Ovary (tissue), 9 donors: ENCODE results near the gene PDK4. TPM values are rescaled to one million over a fixed set of nuclear protein-coding genes. Genes with fewer than 3 reads are reported as not detected.

ENCODE experiments used
- DNase-seq, 5 donors: peaks; one replicate each; pipeline ENCODE4 v3.0.0-alpha.2; 2019 to 2020
- H3K27ac ChIP-seq, 2 donors: fragments of 200-600 bp; one replicate each; pipeline versions ENCODE4 v1.5.1 to v1.8.0; 2019 to 2022
- H3K27me3 ChIP-seq: fragments of 200-600 bp; one replicate; pipeline ENCODE4 v1.8.0; 2022
- H3K36me3 ChIP-seq: fragments of 200-600 bp; sonication (generic); one replicate; pipeline ENCODE4 v1.5.1; 2019
- H3K4me1 ChIP-seq: one replicate; pipeline ENCODE4 v1.8.1; 2013; ENCODE audit warnings: mild to moderate bottlenecking, moderate library complexity; ENCODE audit not compliant: insufficient read depth
- H3K4me3 ChIP-seq: fragments of 200-600 bp; sonication (generic); one replicate; pipeline ENCODE4 v1.5.1; 2017
- H3K9me3 ChIP-seq, 2 donors: fragments of 200-600 bp in 1 of 2; sonication (generic) in 1 of 2; one replicate each; pipeline versions ENCODE4 v1.5.1 to v1.8.1; 2013 to 2019; ENCODE audit warnings: mild to moderate bottlenecking in 1 of 2, moderate library complexity in 1 of 2
- CTCF ChIP-seq, 3 donors: fragments of 450-650 bp in 2 of 3; fragments of 200-600 bp in 1 of 3; IDR thresholded peaks; one replicate each; pipeline versions ENCODE4 v1.5.1 to v1.8.0; 2016 to 2022; ENCODE audit warnings: antibody characterized with exemption in 3 of 3, mild to moderate bottlenecking in 1 of 3
- EP300 ChIP-seq: sonication (generic); formaldehyde crosslinking; IDR thresholded peaks from one replicate; pipeline ENCODE4 v1.6.1; 2017; ENCODE audit warnings: antibody characterized with exemption
- POLR2A ChIP-seq: fragments of 450-650 bp; IDR thresholded peaks from one replicate; pipeline ENCODE4 v1.6.1; 2017; ENCODE audit warnings: antibody characterized with exemption, mild to moderate bottlenecking, moderate library complexity
- WGBS, 3 donors: extraction: QIAGEN DNeasy Blood & Tissue Kit in 1 of 3; methylation state at CpG; one replicate each; pipeline versions ENCODE4 v1.1.5 to v1.1.7; 2013 to 2017; 5-methylcytosine and 5-hydroxymethylcytosine counted together
- intact Hi-C, 4 donors: fragments of 100-400 bp; cut with DNase I; formaldehyde crosslinking; loops; one replicate each; pipeline versions ENCODE4 v1.11.0 to v1.15.1; 2022 to 2023
- polyA plus RNA-seq, 2 donors: library from polyadenylated mRNA; stranded (reverse); fragments of 200-250 nt in 1 of 2; fragments of 350-450 nt in 1 of 2; fragmentation: Illumina TruSeq in 1 of 2; extraction: RNeasy Lipid Tissue Mini Kit (QIAGEN cat#74804) in 1 of 2; gene quantifications; one replicate each; pipeline ENCODE4 v1.2.3, GENCODE V29; 2013 to 2014
- total RNA-seq, 7 donors: library from RNA; depleted of rRNA in 2 of 7; stranded (reverse); fragments of >200 nt in 2 of 7; fragmentation: NEBNext Ultra II Directional in 3 of 7; extraction: Animal tissue kit (Norgen Biotek cat#: 25700) in 3 of 7; gene quantifications; one replicate each; pipeline versions ENCODE4 v1.1.0 to v1.2.4, GENCODE V29; 2016 to 2023
- donor health status: DM: no; HTN: no; CAD: no; lungs with moderate emphysema.
- donor health status: DM: no; HTN: no; CAD: no.
- donor health status: Bipolar disorder and iron deficiency.
- donor health status: DM: yes; HTN: yes; CAD: no.
- donor health status: DM: no; HTN: no; CAD: no.
- donor health status: DM: yes; HTN: yes; CAD: no.

The PDK4 gene
- total and polyA plus RNA-seq, 9 donors: 45.9 to 718 (median 185) TPM

GRCh38 chr7:95535662-95536061 lies 60.7 kb downstream of the PDK4 start:
- WGBS, 3 donors: 7 to 18% (median 17%) methylated on average over 1 of the region's 1 CpG
- Histone ChIP-seq H3K4me1 (no peaks in the 10 kb centered on the region), H3K27ac (no peak overlapping the region), H3K27me3 (no peaks in the 10 kb centered on the region), H3K9me3 (no peaks in the 10 kb centered on the region), H3K36me3 (no peaks in the 10 kb centered on the region), H3K4me3 (no peak overlapping the region)
- intact Hi-C loops: no loop called here
- DNase-seq: no peak
- TF ChIP-seq EP300: no peak

GRCh38 chr7:95534796-95535195 lies 61.5 kb downstream of the PDK4 start:
- Histone ChIP-seq H3K27me3 (no peaks in the 10 kb centered on the region), H3K36me3 (no peaks in the 10 kb centered on the region), H3K4me1 (no peaks in the 10 kb centered on the region), H3K9me3 (no peaks in the 10 kb centered on the region), H3K4me3 (no peak overlapping the region), H3K27ac (no peak overlapping the region)
- WGBS, 3 donors: 68 to 78% (median 76%) methylated on average over 2 of the region's 2 CpGs
- TF ChIP-seq POLR2A (no peak), CTCF (IDR thresholded peaks at IDR 0.05) (no peak), EP300 (no peak)
- no peak for DNase-seq
- intact Hi-C loops: no loop called here

Other genes with a start within 250 kb of the PDK4 start
- gene PON3, start 200.1 kb downstream of the PDK4 start, total RNA-seq: 10 to 100 TPM in 6 of 7 donors, 1 to 10 TPM in 1; 6.2 to 26.0 (median 15.7) TPM
- gene PON3, start 200.1 kb downstream of the PDK4 start, polyA plus RNA-seq: 10 to 100 TPM; 14.1 to 18.6 TPM
- 100 to 1,000 TPM in 1 of 7 donors, 10 to 100 TPM in 6; 30.2 to 108 (median 48.1) TPM for gene PON2, start 161.5 kb downstream of the PDK4 start, total RNA-seq
- 10 to 100 TPM; 29.3 to 87.7 TPM for gene PON2, start 161.5 kb downstream of the PDK4 start, polyA plus RNA-seq
- 1 to 10 TPM in 2 of 7 donors, under 1 TPM in 5; 0.11 to 2.0 (median 0.25) TPM for gene ASB4, start 110.6 kb downstream of the PDK4 start, total RNA-seq
- gene ASB4, start 110.6 kb downstream of the PDK4 start, polyA plus RNA-seq: under 1 TPM; 0.15 to 0.23 TPM
- gene DYNC1I1, start 176.0 kb upstream of the PDK4 start, total RNA-seq: 10 to 100 TPM in 3 of 7 donors, 1 to 10 TPM in 4; 4.5 to 19.3 (median 8.4) TPM
- 1 to 10 TPM; 4.2 to 6.9 TPM for gene DYNC1I1, start 176.0 kb upstream of the PDK4 start, polyA plus RNA-seq